ENCODE measurements around the gene TGFB3. TPM values are rescaled to one million over a fixed set of nuclear protein-coding genes. Genes with fewer than 3 reads are reported as not detected.

Gene TGFB3
- total and polyA plus RNA-seq, 5 donors from 2014 or later, result 0.16 to 7.4 (median 0.65) TPM; not detected in 1

- no peak overlapping the region for H3K4me3 ChIP-seq (ENCODE audit: low read depth, low read length)
- no peaks in the 10 kb centered on the region for H3K9me3 ChIP-seq (ENCODE audit: control insufficient read depth in 2 of 2, low read length in 2 of 2)
- peaks cover 63% of the 10 kb centered on the region for H3K36me3 Mint-ChIP-seq
- no peaks in the 10 kb centered on the region for H3K27me3 ChIP-seq (ENCODE audit: control insufficient read depth, insufficient read depth, low read length)
- no peak for DNase-seq
- no peak overlapping the region for H3K27ac Mint-ChIP-seq
- no peak for ATAC-seq (ENCODE audit: low read depth in 2 of 2)
- H3K4me1 Mint-ChIP-seq, result no peaks in the 10 kb centered on the region
- no peaks in the 10 kb centered on the region for H3K27me3 Mint-ChIP-seq
- H3K9me3 Mint-ChIP-seq, result peaks cover 0 to 1% (median 0%) of the 10 kb centered on the region in 7 donors
- H3K36me3 ChIP-seq (ENCODE audit: control insufficient read depth, insufficient read depth, low read length), result peaks cover 16% of the 10 kb centered on the region
- H3K4me3 Mint-ChIP-seq, result no peak overlapping the region
- H3K27ac ChIP-seq (ENCODE audit: insufficient read depth, low read length, poor library complexity, severe bottlenecking), result no peak overlapping the region
- no peaks in the 10 kb centered on the region for H3K4me1 ChIP-seq (ENCODE audit: control insufficient read depth, insufficient read depth, low read length, poor library complexity, severe bottlenecking)
Measured at GRCh38 chr14:75996488-75996887, 14.7 kb upstream of the TGFB3 start.

DNA sequence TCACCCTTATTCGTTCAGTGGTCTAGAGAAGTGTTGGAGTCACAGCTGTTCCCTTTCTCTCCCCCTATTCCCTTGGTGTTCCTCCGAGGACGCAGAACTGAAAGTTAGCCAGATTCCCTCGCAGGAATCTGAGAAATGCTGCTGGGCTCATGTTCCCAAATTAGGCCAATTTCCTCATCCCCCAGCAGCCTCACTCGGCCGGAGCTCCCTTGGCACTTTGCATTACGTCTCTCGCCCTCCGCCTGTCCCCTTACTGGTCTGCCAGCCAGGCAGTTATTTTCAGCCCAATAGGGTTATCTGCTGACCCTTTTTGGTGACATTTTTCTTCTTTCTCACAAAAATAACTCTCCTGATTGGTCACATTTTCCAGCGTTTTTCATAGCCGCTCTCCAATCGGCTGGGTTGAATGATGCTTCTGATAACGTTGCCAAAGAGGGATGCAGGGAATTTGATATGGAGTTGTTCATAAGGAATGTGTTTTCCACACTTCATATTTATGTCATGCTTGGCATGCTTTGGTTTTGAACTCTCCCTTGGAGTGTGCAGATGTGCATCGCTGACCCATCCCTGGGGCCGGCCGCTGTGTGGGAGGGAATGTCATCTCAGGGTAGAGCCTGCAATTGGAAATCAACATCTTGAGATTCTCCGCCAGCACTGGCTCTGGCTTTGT is 13.7 kb upstream of the TGFB3 start:
- no peaks in the 10 kb centered on the region for H3K4me1 ChIP-seq (ENCODE audit: control insufficient read depth, insufficient read depth, low read length, poor library complexity, severe bottlenecking)
- no peaks in the 10 kb centered on the region for H3K9me3 ChIP-seq (ENCODE audit: control insufficient read depth in 2 of 2, low read length in 2 of 2)
- Mint-ChIP-seq H3K4me1 (peaks cover 0 to 1% (median 0%) of the 10 kb centered on the region in 4 donors), H3K36me3 (peaks cover 57% of the 10 kb centered on the region), H3K27me3 (no peaks in the 10 kb centered on the region), H3K4me3 (no peak overlapping the region), H3K9me3 (peaks cover 0 to under 1% (median 0%) of the 10 kb centered on the region in 7 donors), H3K27ac (no peak overlapping the region)
- no peak overlapping the region for H3K27ac ChIP-seq (ENCODE audit: insufficient read depth, low read length, poor library complexity, severe bottlenecking)
- peaks cover 10% of the 10 kb centered on the region for H3K36me3 ChIP-seq (ENCODE audit: control insufficient read depth, insufficient read depth, low read length)
- ATAC-seq (ENCODE audit: low read depth in 2 of 2) (no peak), DNase-seq (no peak)
- no peaks in the 10 kb centered on the region for H3K27me3 ChIP-seq (ENCODE audit: control insufficient read depth, insufficient read depth, low read length)
- no peak overlapping the region for H3K4me3 ChIP-seq (ENCODE audit: low read depth, low read length)

DNA sequence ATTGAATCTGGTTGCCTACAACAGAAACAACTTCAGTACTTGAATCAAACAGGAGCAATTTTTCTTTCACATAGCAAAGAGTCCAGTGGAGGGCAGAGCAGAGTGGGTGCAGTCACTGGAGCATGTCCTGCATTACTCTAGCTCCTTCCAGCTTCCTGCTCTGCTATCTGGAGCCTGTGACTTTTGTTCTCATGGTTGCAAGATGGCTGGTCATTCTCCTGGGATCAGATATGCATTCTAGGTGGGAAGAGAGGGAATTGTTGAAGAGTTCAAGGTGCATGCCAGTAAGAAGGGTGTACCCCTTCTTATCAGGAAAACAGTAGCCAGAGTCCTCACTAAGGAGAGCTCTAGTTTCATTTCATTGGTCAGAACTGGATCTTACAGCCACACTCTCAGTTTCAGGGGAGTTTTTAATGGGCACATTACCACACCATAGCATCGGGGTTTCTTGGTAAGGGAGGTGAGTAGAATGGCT is 11.8 kb upstream of the TGFB3 start:
- H3K27me3 Mint-ChIP-seq, result no peaks in the 10 kb centered on the region
- no peak for ATAC-seq (ENCODE audit: low read depth in 2 of 2)

DNA sequence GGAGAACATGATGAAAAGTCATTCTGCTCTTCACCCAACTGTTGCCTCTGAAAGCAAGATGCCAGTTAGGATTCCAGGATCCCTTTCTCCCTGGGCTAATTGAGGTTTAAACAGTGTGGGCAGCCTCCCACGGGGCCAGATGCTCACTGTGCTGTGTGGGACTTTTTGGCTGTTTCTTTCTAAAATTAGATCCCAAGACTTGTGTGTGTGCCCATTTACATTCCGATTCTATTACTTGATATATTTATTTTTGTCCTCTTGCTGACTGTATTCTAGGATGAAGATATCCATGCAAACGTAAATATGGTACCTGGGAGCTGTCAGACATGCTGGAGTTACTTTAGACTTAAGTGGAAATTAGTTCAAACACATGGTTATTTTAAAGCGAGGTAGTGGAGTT is 10.0 kb upstream of the TGFB3 start:
- peaks cover 0 to 8% (median 1%) of the 10 kb centered on the region in 4 donors for H3K4me1 Mint-ChIP-seq

More for the DNA sequence above, 11.8 kb upstream of the TGFB3 start:
- no peaks in the 10 kb centered on the region for H3K9me3 Mint-ChIP-seq
- H3K4me1 Mint-ChIP-seq, result peaks cover 0 to 5% (median 0%) of the 10 kb centered on the region in 4 donors
- H3K36me3 Mint-ChIP-seq, result peaks cover 58% of the 10 kb centered on the region
- H3K27ac Mint-ChIP-seq, result peak overlapping the region in 1 of 3 donors; percentile 5
- H3K4me3 Mint-ChIP-seq, result no peak overlapping the region
- Histone ChIP-seq H3K4me3 (ENCODE audit: low read depth, low read length) (no peak overlapping the region), H3K36me3 (ENCODE audit: control insufficient read depth, insufficient read depth, low read length) (peaks cover 11% of the 10 kb centered on the region), H3K27me3 (ENCODE audit: control insufficient read depth, insufficient read depth, low read length) (no peaks in the 10 kb centered on the region), H3K27ac (ENCODE audit: insufficient read depth, low read length, poor library complexity, severe bottlenecking) (no peak overlapping the region), H3K4me1 (ENCODE audit: control insufficient read depth, insufficient read depth, low read length, poor library complexity, severe bottlenecking) (no peaks in the 10 kb centered on the region), H3K9me3 (ENCODE audit: control insufficient read depth in 2 of 2, low read length in 2 of 2) (no peaks in the 10 kb centered on the region)
- no peak for DNase-seq

DNA sequence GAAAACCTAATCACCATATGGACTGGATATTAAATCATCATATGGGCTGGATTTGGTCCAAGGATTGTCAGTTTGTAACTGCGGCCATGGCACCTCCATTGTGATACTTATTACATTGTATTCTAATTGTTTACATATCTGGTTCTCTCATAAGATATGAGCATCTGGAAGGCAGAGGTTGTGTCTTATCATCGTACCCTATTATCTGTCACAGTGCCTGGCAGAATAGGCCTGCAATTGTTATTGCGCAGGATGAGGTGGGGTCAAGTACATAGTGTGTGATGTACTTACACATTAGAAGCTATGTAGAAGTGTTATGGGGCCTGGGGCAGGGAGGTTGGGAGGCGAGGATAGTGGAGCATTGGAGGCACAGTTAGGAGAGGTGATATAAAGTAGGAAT is 8.5 kb upstream of the TGFB3 start:
- Histone ChIP-seq H3K4me1 (ENCODE audit: control insufficient read depth, insufficient read depth, low read length, poor library complexity, severe bottlenecking) (peaks cover 10% of the 10 kb centered on the region), H3K27ac (ENCODE audit: insufficient read depth, low read length, poor library complexity, severe bottlenecking) (no peak overlapping the region), H3K9me3 (ENCODE audit: control insufficient read depth in 2 of 2, low read length in 2 of 2) (no peaks in the 10 kb centered on the region), H3K4me3 (ENCODE audit: low read depth, low read length) (no peak overlapping the region), H3K27me3 (ENCODE audit: control insufficient read depth, insufficient read depth, low read length) (no peaks in the 10 kb centered on the region), H3K36me3 (ENCODE audit: control insufficient read depth, insufficient read depth, low read length) (peaks cover 3% of the 10 kb centered on the region)
- DNase-seq (no peak), ATAC-seq (ENCODE audit: low read depth in 2 of 2) (no peak)
- no peaks in the 10 kb centered on the region for H3K9me3 Mint-ChIP-seq
- H3K27ac Mint-ChIP-seq, result no peak overlapping the region
- peaks cover 3 to 19% (median 11%) of the 10 kb centered on the region in 4 donors for H3K4me1 Mint-ChIP-seq
- no peaks in the 10 kb centered on the region for H3K27me3 Mint-ChIP-seq
- peak overlapping the region in 1 of 4 donors; percentile 39 for H3K4me3 Mint-ChIP-seq
- peaks cover 33% of the 10 kb centered on the region for H3K36me3 Mint-ChIP-seq

More for the DNA sequence above, 10.0 kb upstream of the TGFB3 start:
- Histone ChIP-seq H3K36me3 (ENCODE audit: control insufficient read depth, insufficient read depth, low read length) (peaks cover 3% of the 10 kb centered on the region), H3K27me3 (ENCODE audit: control insufficient read depth, insufficient read depth, low read length) (no peaks in the 10 kb centered on the region), H3K27ac (ENCODE audit: insufficient read depth, low read length, poor library complexity, severe bottlenecking) (no peak overlapping the region), H3K9me3 (ENCODE audit: control insufficient read depth in 2 of 2, low read length in 2 of 2) (no peaks in the 10 kb centered on the region), H3K4me3 (ENCODE audit: low read depth, low read length) (no peak overlapping the region), H3K4me1 (ENCODE audit: control insufficient read depth, insufficient read depth, low read length, poor library complexity, severe bottlenecking) (no peaks in the 10 kb centered on the region)
- H3K4me3 Mint-ChIP-seq, result no peak overlapping the region
- ATAC-seq (ENCODE audit: low read depth in 2 of 2), result no peak
- H3K27me3 Mint-ChIP-seq, result no peaks in the 10 kb centered on the region
- DNase-seq, result no peak
- no peak overlapping the region for H3K27ac Mint-ChIP-seq
- H3K9me3 Mint-ChIP-seq, result no peaks in the 10 kb centered on the region
- peaks cover 46% of the 10 kb centered on the region for H3K36me3 Mint-ChIP-seq

DNA sequence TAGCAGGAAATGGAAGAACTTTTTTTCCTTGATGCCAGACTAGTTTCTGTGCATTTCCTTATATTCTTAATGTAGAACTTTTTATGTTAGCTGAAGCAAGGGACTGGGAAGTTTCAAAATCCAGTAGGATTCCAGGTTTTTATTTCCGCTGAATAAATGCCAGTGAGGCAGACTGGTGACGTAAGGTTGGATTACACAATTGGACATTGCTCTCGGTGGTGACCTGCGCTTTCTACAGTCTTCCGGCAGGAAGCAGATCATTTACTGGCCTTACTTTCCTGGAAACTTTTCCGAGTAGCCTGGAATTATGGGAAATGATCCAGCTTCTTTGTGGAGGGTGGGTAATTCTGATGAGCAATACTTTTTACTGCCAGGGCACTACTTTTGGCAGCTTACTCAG is 7.3 kb upstream of the TGFB3 start:
- Histone ChIP-seq H3K27ac (ENCODE audit: insufficient read depth, low read length, poor library complexity, severe bottlenecking) (no peak overlapping the region), H3K36me3 (ENCODE audit: control insufficient read depth, insufficient read depth, low read length) (peaks cover 3% of the 10 kb centered on the region), H3K4me1 (ENCODE audit: control insufficient read depth, insufficient read depth, low read length, poor library complexity, severe bottlenecking) (peaks cover 11% of the 10 kb centered on the region), H3K27me3 (ENCODE audit: control insufficient read depth, insufficient read depth, low read length) (no peaks in the 10 kb centered on the region), H3K9me3 (ENCODE audit: control insufficient read depth in 2 of 2, low read length in 2 of 2) (no peaks in the 10 kb centered on the region), H3K4me3 (ENCODE audit: low read depth, low read length) (no peak overlapping the region)
- Mint-ChIP-seq H3K36me3 (peaks cover 28% of the 10 kb centered on the region), H3K4me1 (peaks cover 4 to 22% (median 14%) of the 10 kb centered on the region in 4 donors), H3K27ac (no peak overlapping the region), H3K27me3 (no peaks in the 10 kb centered on the region), H3K9me3 (no peaks in the 10 kb centered on the region), H3K4me3 (no peak overlapping the region)
- DNase-seq, result no peak
- ATAC-seq (ENCODE audit: low read depth in 2 of 2), result no peak

DNA sequence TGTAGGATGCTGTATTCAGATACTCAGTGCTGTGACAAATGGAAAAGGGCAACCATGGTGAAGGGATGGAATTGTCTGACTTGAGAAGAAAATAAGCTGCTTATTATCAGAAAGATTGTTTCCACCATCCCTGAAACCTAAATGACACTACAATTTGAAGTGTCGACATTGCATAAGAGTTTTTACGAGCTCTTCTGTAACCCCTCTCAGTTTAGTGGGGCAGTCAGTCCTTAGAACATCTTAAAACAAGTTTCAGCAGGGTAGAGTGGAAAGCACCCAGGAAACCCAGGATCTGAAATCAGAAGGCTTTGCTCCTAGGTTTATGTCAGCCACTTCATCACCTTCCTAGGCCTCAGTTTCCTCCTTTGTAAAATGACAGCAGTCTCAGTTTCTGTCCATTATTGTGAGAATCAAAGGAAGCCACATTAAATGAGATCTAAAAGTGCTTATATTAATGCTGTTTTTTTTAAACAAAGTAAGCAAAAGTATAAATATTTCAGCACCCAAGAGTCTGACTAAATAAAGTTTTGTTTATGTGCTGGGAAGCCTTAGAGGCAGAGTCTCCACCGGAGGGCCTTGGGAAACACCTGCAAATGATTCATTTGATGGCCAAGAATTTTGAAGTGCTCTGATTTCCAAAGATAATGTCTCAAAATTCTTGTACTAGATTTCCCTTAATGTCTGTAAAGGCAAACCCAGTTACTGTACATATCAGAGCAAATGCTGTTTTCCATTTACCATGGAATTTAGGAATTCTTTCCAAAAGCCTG is 5.6 kb upstream of the TGFB3 start:
- H3K9me3 Mint-ChIP-seq, result no peaks in the 10 kb centered on the region
- H3K4me3 ChIP-seq (ENCODE audit: low read depth, low read length), result no peak overlapping the region
- no peaks in the 10 kb centered on the region for H3K9me3 ChIP-seq (ENCODE audit: control insufficient read depth in 2 of 2, low read length in 2 of 2)
- H3K27me3 Mint-ChIP-seq, result no peaks in the 10 kb centered on the region
- H3K27me3 ChIP-seq (ENCODE audit: control insufficient read depth, insufficient read depth, low read length), result no peaks in the 10 kb centered on the region
- ATAC-seq (ENCODE audit: low read depth in 2 of 2) (no peak), DNase-seq (no peak)
- peaks cover 17% of the 10 kb centered on the region for H3K4me1 ChIP-seq (ENCODE audit: control insufficient read depth, insufficient read depth, low read length, poor library complexity, severe bottlenecking)
- peaks cover 3% of the 10 kb centered on the region for H3K36me3 ChIP-seq (ENCODE audit: control insufficient read depth, insufficient read depth, low read length)
- peak overlapping the region; percentile 88 to 95 (median 91) for H3K4me3 Mint-ChIP-seq
- H3K27ac Mint-ChIP-seq, result no peak overlapping the region
- H3K36me3 Mint-ChIP-seq, result peaks cover 20% of the 10 kb centered on the region
- H3K4me1 Mint-ChIP-seq, result peaks cover 4 to 24% (median 15%) of the 10 kb centered on the region in 4 donors
- H3K27ac ChIP-seq (ENCODE audit: insufficient read depth, low read length, poor library complexity, severe bottlenecking), result no peak overlapping the region
